Ectodermal cell (in vitro differentiated cells): ENCODE data around the gene ISG20.
"Not testable (repeated sequence)": the region's sequence is repeated elsewhere in the genome, so short reads cannot be mapped to it uniquely, and the experiment has no call there.

Experiments
- H3K27ac ChIP-seq: 2 replicates; pipeline ENCODE4 v1.7.0; 2013; ENCODE audit warnings: mild to moderate bottlenecking, low read depth, low read length; ENCODE audit not compliant: insufficient read depth, poor library complexity, severe bottlenecking
- H3K27me3 ChIP-seq: 2 replicates; pipeline ENCODE4 v1.7.0; 2013; ENCODE audit warnings: mild to moderate bottlenecking, low read length; ENCODE audit not compliant: insufficient read depth, control insufficient read depth, poor library complexity, severe bottlenecking
- H3K36me3 ChIP-seq: one replicate; pipeline ENCODE4 v1.7.0; 2013; ENCODE audit warnings: low read length; ENCODE audit not compliant: control insufficient read depth, insufficient read depth
- H3K4me1 ChIP-seq: one replicate; pipeline ENCODE4 v1.7.0; 2013; ENCODE audit warnings: low read length; ENCODE audit not compliant: control insufficient read depth, insufficient read depth
- H3K4me3 ChIP-seq: 2 replicates; pipeline ENCODE4 v1.7.0; 2013; ENCODE audit warnings: low read depth, low read length, control low read depth; ENCODE audit not compliant: insufficient read depth
- H3K9me3 ChIP-seq: 2 replicates; pipeline ENCODE4 v1.7.0; 2013; ENCODE audit warnings: mild to moderate bottlenecking, low read length, moderate library complexity; ENCODE audit not compliant: control insufficient read depth
- WGBS, 2 experiments: methylation state at CpG; one replicate each; pipeline ENCODE4 v1.1.7; 2013; ENCODE audit warnings: missing lambda C conversion rate in 2 of 2; 5-methylcytosine and 5-hydroxymethylcytosine counted together

ISG20 gene

DNA sequence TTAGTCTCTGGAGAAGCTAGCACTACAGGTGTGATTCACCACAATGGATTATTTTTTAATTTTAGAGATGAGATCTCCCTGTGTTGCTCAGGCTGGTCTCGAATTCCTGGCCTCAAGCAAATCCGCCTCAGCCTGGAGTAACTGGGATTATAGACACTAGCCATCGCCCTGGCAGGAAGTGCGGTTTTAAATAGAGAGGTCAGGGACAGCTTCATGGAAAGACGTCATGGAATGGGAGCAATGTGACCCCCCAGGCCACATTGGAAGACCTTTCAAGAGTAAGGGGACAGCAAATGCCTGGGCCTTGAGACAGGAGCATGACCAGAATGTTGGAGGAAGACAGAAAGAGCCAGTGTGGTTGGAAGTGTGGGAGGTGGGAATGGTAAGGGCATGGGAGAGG, 2.2 kb upstream of the ISG20 start:
- WGBS, 2 experiments = 86 to 87% methylated on average over 5 of the region's 5 CpGs
- Histone ChIP-seq H3K27ac (no peak overlapping the region), H3K27me3 (no peaks in the 10 kb centered on the region), H3K36me3 (peaks cover 17% of the 10 kb centered on the region), H3K4me3 (no peak overlapping the region), H3K4me1 (peaks cover 15% of the 10 kb centered on the region), H3K9me3 (no peaks in the 10 kb centered on the region)

DNA sequence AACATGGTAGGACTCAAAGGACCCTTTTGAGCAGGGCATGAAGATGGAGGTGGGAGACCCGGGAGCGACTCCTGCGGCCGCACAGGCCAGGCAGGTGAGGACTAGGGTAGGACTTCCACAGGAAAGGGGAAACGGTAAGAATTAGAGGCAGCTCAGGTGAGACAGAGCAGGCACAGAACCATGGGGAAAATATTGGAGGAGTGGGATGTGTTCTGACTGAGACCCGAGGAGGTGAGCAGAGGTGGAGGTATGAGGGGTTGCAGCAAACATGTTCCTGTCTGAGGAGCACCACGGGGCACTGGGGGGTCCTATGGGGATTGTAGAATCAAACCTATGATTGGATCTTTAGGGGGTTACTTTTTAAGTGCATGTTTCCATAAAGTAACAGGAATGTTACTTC, 1.4 kb upstream of the ISG20 start:
- Histone ChIP-seq H3K36me3 (peaks cover 9% of the 10 kb centered on the region), H3K27me3 (no peaks in the 10 kb centered on the region), H3K4me1 (peaks cover 15% of the 10 kb centered on the region), H3K4me3 (no peak overlapping the region), H3K27ac (no peak overlapping the region), H3K9me3 (no peaks in the 10 kb centered on the region)
- 78 to 79% methylated on average over 7 of the region's 7 CpGs for WGBS, 2 experiments

DNA sequence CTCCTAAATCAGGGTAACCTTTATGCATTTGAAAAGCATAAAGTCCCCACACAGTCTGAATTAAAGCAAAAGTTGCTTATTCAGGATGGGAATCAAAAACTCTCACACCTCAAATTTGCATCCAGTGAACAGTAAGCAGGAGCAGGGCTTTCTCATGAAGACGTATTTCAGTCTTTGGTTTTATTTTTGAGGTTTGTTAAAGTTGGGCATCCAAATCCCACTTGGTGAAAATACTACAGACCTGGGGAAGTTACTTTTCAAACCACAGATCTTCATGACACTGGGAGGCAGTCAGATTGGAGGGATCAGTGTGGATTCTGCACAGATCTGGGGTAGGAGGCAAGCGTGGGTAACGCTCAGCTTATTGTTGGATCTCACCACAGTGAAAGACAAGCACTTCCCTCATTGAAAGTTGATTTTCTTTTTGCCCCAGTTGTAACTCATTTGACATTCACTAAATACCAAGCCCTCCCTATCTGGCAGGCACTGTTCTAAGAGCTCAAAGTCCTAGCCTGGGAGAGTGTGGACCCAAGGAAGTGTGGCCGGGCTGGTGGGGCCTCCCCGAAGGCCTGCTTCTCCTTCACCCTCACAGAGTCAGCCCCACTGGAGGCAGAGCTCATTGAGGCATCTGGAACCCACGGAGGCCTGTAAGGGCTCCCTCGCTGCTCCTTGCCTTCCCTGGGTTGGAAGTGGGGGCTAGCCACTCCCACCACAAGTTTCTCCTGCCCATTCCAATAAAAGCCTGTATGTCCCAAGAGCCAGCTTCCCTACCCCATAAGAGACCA, 783 bp upstream of the ISG20 start:
- Histone ChIP-seq H3K4me1 (peaks cover 15% of the 10 kb centered on the region), H3K36me3 (peaks cover 9% of the 10 kb centered on the region), H3K9me3 (no peaks in the 10 kb centered on the region), H3K27me3 (no peaks in the 10 kb centered on the region), H3K4me3 (peak overlapping the region; percentile 20), H3K27ac (peak overlapping the region; percentile 55)
- WGBS, 2 experiments = 72 to 79% methylated on average over 7 of the region's 7 CpGs

DNA sequence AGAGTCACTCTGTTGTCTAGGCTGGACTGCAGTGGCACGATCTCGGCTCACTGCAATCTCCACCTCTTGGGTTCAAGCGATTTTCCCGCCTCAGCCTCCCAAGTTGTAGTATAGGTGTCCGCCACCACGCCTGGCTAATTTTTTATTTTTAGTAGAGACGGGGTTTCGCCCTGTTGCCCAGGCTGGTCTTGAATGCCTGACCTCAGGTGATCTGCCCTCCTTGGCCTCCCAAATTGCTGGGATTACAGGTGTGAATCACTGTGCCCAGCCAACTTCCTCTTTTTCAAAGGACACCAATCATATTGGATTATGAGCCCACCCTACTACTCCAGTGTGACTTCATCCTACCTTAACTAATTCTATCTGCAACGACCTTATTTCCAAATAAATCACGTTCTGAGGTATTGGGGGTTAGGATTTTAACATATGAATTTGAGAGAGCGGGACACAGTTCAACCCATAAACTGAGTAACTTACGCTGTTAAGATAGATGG, 3.2 kb downstream of the ISG20 start:
- no peaks in the 10 kb centered on the region for H3K27me3 ChIP-seq
- no peak overlapping the region for H3K4me3 ChIP-seq
- no peaks in the 10 kb centered on the region for H3K9me3 ChIP-seq
- 93 to 96% methylated on average over 11 to 12 of the region's 12 CpGs for WGBS, 2 experiments
- peaks cover 15% of the 10 kb centered on the region for H3K4me1 ChIP-seq
- H3K27ac ChIP-seq = no peak overlapping the region
- no peaks in the 10 kb centered on the region for H3K36me3 ChIP-seq

DNA sequence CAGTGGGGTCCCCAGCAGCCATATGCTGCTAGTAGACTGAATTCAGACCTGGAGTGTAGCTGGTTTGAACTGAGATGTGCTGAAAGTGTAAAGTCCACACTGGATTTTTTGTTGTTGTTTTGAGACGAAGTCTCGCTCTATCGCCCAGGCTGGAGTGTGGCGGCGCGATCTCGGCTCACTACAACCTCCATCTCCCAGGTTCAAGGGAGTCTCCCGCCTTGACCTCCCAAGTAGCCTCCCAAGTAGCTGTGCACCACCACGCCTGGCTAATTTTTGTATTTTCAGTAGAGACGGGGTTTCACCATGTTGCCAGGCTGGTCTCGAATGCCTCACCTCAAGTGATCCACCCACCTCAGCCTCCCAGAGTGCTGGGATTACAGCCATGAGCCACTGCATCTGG, 3.7 kb downstream of the ISG20 start:
- H3K36me3 ChIP-seq, H3K27ac ChIP-seq, H3K27me3 ChIP-seq, H3K9me3 ChIP-seq, H3K4me3 ChIP-seq: not testable (repeated sequence)
- peaks cover 14% of the 10 kb centered on the region for H3K4me1 ChIP-seq
- WGBS, 2 experiments = 95 to 96% methylated on average over 11 of the region's 11 CpGs

DNA sequence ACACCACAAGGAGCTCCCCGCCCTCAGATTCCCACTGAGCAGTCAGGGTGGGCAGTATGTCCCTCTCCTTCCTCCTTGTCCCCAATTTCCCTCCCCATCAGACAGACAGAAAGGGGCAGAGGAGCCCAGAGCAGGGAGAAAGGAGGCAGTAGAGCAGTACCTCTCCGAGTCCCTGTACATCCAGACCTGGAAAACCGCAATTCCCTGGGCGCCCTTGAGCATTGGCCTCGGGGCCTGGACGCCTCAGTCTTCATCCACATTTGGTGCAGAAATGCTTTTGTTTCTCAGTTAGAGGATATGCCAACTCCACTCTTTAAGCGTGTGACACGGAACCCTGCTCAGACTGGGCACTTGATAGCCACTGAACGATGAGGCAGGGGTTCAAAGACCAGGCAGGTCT, 5.9 kb downstream of the ISG20 start:
- H3K4me3 ChIP-seq = no peak overlapping the region
- WGBS, 2 experiments = 88 to 89% methylated on average over 9 of the region's 9 CpGs
- H3K9me3 ChIP-seq = no peaks in the 10 kb centered on the region
- H3K27me3 ChIP-seq = no peaks in the 10 kb centered on the region
- no peaks in the 10 kb centered on the region for H3K36me3 ChIP-seq
- no peak overlapping the region for H3K27ac ChIP-seq
- peaks cover 5% of the 10 kb centered on the region for H3K4me1 ChIP-seq

DNA sequence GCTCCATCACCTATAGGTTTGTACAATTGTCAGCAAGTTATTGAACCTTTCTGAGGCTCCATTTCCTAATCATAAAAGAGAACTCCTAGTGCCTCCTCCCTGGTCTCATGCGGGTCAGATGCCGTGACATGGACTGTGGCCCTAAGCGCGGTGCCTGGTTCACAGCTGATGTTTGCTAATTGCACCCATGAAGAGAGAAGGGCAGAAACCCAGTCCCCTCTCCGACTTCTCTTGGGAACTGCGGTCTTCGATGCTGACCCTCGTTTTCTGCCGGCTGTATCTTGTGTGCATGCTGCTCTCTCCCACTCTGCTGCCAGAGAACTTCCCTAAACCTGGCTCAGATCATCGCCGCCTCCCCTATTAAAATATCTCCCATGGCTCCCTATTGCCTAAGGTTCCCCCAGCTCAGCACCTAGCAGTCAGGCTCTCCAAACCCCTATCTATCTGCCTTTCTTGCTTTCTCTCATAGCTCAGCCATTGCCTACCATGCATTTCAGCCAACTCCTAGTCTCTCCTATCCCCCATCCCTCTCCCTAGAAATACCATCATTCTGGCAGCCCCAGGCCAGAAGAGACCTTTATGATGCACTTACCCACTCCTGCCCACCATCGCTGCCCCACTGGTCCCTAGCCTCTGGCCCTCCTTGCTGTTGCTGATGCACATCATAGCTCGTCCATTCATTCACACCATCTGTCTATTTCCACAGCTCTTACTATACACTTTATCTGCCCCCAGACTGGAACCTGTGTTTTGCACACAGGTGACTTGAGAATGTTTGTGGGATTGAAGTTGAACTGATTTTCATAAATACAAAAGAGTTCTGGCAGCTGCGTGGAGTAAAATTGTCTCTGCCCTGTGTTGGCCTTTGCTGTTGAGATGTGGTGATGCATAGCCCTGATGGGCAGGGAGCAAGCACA, 6.6 kb downstream of the ISG20 start:
- H3K36me3 ChIP-seq = no peaks in the 10 kb centered on the region
- H3K9me3 ChIP-seq = no peaks in the 10 kb centered on the region
- no peak overlapping the region for H3K27ac ChIP-seq
- H3K4me1 ChIP-seq = peaks cover 5% of the 10 kb centered on the region
- WGBS, 2 experiments = 93 to 94% methylated on average over 14 of the region's 14 CpGs
- H3K4me3 ChIP-seq = no peak overlapping the region
- no peaks in the 10 kb centered on the region for H3K27me3 ChIP-seq

DNA sequence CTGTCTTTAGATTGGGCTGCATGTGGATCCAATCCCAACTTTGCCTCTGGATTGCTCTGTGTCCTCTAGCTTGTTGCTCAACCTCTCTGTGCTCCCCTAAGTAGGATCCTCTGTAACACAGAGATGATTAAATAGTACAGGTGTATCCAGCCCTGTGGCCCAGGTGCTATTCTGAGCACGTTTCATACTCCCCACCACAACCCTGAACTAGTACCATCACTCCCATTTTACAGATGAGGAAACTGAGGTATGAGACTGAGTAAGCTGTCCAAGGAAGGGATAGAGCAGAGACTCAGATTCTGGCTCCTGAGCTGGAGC, 7.2 kb downstream of the ISG20 start:
- H3K27ac ChIP-seq = no peak overlapping the region
- no peaks in the 10 kb centered on the region for H3K9me3 ChIP-seq
- no peaks in the 10 kb centered on the region for H3K27me3 ChIP-seq
- H3K36me3 ChIP-seq = no peaks in the 10 kb centered on the region
- 100% methylated on average over 1 of the region's 1 CpG; no CpG with 5 or more reads in 1 of the 2 experiments for WGBS, 2 experiments
- peaks cover 5% of the 10 kb centered on the region for H3K4me1 ChIP-seq
- H3K4me3 ChIP-seq = no peak overlapping the region

DNA sequence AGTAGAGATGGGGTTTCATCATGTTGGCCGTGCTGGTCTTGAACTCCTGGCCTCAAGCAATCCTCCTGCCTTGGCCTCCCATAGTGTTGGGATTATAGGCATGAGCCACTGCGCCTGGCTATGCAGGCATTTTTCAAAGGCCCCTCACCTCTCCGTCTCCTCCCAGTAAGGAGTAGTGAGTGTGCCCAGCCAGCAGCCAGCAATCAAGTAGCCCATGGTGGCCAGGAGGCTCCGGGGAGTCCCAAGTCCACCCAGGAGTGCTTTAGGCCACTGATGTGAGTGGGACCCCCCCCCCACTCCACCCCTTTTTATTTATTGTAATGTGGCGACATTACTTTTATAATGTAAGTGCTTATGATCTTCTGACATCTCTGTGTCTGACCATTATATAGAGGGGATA, 8.1 kb downstream of the ISG20 start:
- Histone ChIP-seq H3K27me3 (no peaks in the 10 kb centered on the region), H3K4me1 (peaks cover 5% of the 10 kb centered on the region), H3K9me3 (no peaks in the 10 kb centered on the region), H3K27ac (no peak overlapping the region), H3K36me3 (no peaks in the 10 kb centered on the region), H3K4me3 (no peak overlapping the region)
- 90 to 94% methylated on average over 4 to 5 of the region's 5 CpGs for WGBS, 2 experiments

DNA sequence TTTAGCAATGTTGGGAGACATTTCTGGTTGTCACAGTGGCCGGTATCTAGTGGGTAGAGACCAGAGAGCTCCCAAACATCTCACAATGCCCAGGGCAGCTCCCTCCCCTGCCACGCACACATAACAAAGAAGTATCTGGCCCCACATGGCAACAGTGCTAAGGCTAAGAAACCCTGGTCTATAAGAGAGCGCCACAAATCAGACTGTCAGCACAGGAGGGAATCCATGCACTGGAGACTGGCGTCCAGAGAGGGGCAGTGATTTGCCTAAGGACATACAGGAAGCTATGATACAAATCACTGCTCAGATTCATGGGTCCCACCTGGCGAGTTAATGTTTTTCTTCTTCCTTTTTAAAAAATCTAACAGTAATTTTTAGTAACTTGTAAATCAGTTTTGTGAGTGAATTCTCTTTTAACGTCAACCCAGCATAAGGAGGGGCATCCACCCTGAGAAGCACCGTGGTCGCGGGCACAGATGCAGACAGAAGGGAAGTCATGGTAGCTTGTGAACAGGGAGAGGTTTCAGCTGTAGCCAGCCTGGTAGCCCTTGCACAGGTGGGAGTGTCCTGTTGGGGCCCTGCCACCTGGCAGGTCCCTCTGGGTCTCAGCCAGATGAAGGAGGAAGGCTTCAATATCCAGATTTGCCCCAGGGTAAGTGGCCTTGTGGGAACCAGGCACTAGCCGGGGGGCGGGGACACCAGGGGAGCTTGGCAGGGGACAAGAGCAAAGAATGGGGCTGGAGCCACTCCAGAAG, 8.7 kb downstream of the ISG20 start:
- WGBS, 2 experiments = 92 to 95% methylated on average over 10 to 11 of the region's 11 CpGs

More for the DNA sequence above, 8.7 kb downstream of the ISG20 start:
- Histone ChIP-seq H3K9me3 (no peaks in the 10 kb centered on the region), H3K4me3 (no peak overlapping the region), H3K36me3 (no peaks in the 10 kb centered on the region), H3K27me3 (no peaks in the 10 kb centered on the region), H3K27ac (no peak overlapping the region), H3K4me1 (peaks cover 5% of the 10 kb centered on the region)
